CD4-positive, alpha-beta T cell treated with Interferon gamma for 1 hour (primary cell): ENCODE results near the gene HK2.
"Not testable (repeated sequence)": the region's sequence is repeated elsewhere in the genome, so short reads cannot be mapped to it uniquely, and the experiment has no call there.

ENCODE experiments used
- DNase-seq: peaks from one replicate; pipeline ENCODE4 v3.0.0-alpha.2; 2020

HK2 gene

DNA sequence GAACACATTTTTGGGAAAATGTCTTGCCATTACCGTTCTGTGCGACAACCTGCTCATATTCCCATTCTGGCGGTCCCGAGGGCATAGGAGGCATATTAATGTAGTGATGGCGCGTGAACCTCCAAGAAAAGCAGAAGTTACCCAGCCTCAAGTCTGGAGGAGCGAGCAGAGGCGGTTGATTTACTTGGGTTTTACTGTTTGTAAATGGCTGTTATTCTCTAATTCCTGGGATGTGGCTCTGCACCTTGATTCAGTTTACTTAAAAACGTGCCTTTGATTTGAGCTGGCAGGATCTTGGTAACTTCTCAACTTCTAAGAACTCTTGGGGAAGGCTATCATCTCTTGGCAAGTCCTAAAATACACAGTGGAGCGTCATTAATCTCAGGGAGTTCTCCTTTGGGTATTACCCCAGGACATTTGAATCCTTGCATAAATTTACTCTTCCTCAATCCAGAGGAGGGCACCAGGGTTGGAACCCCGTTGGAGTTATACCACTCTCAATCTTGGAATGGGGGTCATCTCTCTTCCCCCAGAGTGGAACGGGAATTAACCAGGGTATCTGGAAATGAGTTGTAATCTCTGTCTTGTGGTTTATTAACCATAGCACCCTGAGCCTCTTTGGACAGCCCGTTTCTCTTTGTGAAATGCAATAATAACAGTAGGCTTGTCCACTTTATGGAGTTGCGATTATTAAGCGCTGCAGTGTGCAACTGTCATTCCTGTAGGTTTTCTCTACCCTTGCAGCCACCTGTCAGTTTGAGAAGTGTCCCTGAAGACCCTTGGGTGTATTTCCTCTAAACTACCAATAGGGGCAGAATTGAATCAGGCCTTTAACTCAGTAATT, 2.1 kb downstream of the HK2 start:
- DNase-seq: no peak

DNA sequence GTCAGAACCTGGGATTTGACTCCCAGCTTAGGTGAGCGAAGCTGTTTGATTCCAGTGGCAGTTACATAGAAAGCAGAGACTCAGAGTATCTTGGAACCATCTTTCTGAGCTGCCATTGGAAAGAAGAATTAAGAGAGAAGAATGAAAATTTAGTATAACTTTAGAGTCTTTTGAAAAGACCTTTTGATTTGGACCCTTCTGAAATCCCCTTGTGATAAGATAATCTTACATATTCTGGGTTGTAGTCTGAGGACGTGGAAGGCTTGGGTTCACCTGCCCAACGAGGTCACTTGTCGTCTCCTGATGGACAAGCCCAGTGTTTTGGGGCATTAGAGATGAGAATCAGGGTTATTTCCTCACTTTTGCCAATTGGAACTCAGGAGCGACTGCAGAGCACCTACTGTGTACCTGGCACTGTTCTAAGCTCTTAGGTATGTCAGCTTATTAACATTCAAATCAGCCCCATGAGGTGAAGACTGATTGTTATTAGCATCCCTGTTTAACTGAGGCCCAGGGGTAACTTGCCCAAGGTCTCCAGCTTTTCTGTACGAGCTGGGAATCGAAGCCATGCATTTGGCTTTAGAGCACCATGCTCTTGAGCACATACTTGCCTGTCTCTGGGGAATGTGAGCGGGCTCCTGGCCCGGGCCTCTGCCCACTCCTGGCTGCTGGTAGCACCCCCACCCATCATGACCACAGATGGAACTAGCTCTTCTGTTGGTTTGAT, 2.9 kb downstream of the HK2 start:
- DNase-seq: no peak

DNA sequence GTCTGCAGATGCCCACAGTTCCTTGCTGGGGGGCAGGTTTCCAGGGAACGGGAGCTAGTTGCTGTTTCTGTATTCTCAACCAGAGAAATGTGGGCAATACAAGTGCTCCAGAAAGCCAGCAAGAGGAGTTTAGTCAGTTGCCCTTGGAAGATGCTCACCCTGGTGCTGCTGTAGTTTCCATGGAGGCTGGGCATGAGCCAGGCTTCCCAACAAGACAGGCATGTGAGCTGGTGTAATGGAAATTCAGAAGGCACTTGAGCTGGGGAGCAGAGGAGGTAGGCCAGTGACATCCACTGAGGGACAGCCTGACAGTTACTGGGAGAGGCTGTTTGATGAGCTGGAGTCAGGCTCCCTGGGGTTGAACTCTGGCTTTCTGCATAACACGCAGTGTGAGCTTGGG, 7.7 kb downstream of the HK2 start:
- no peak for DNase-seq

DNA sequence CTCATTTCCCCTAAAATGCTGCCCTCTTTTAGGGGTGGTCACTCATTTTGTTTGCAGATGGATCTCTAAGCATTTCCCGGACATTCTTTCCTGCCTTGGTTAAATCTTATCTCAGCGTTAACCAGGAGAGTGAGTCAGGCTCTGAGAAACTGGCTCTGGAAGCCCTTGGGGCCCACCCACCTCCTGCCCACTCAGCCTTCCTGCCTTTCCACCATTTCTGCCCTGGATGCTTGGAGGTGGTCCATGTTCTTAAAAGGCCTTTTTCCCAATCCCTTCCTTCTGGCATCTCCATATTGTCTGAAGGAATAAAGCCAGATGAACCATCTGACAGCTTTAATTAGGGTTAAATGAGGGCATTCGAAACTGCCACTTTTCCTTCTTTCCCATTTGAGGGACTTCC, 9.5 kb downstream of the HK2 start:
- no peak for DNase-seq

DNA sequence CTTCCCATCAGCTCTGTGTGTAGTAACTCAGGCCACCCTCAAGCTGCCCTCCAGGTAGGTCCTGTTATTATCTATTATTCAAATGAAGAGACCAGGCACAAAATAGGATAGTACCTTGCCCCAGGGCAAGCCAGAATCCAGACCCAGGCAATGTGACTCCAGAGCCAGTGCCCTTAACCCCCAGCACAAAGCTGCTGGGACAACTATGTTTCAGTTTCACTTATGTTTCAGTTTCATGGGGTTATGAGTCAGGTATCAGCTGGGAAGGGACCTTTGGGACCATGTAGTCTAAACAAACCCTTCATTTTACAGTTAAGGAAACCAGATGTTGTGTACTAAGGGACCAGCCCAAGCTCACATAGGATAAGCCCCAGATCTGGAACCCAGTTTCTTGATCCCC, 10.0 kb downstream of the HK2 start:
- DNase-seq: peak; percentile 24

DNA sequence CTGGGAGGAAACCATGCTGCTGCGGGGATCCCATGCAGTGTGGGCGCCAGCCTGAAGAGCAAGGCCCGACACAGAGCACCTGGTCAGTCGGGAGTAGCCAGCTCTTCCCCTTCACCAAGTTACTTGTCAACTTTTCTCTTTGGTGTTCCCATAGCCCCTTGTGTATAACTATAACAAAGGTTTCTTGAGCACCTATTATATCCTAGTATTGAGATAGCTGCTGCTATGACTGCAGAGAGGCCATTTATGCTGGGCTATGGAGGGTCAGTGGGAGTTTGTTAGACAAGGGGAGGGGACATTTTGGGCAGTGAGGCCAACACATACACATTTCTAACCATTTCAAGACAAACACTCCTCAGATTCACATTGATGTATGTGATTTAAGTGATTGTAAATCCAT, 10.8 kb downstream of the HK2 start:
- DNase-seq: no peak

DNA sequence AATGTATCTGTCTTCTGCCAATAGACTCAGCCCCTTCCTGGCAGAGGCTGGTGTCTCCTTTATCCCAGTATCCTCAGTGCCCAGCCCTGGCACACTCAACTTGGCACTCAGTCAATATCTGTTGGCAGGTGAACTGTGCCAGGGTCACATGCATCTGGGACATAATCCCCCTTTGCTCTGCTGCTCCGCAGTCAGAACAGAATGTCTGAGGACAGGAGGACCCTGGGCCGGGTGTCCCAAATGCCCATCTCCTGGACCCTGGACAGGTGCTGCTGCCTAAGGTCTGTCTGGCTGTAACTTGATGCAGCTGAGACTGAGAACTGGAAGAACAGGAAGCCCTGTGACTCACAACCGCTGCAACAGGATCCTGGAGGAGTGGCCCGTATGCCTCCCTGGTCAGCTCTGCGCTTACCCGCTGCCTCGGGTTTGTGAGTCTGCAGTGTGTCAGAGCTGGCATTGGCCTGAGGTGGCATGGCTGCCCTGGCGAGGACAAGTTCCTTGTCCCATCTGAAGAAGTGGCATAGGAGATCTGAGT, 11.4 kb downstream of the HK2 start:
- DNase-seq: peak; percentile 71

DNA sequence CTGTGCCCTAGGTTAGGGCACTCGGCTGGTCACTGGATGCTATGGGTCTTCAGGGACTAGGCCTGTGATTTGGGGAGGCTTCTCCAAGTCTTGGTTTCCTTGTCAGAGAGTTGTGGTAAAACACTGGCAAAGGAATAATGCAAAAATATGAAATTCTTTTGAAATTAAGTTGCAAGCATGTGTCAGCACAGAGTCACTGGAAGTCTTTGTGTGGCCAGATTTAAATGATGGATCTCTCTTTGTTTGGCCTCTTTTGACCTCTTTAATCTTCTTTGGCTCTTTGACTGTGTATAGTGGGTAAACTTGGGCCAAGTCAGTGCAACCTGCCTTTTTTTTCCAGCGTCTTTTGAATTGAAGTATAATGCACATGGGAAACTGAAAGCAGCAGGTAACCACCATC, 12.1 kb downstream of the HK2 start:
- DNase-seq: no peak

DNA sequence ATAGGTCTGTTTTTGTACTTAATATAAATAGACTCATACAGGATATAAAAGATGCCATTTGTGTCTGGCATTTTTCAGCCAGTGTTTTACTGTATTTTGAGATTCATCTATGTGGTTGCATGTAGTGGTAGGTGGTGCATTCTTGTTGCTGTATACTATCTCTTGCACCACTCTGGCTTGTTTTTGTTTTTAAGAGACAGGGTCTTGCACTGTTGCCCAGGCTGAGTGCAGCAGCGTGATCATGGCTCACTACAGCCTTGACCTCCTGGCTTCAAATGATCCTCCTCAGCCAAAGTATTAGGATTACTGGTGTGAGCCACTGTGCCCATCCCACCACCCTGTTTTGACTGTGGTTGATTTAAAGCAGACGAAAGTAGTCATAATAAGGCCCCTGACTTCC, 12.6 kb downstream of the HK2 start:
- no peak for DNase-seq

DNA sequence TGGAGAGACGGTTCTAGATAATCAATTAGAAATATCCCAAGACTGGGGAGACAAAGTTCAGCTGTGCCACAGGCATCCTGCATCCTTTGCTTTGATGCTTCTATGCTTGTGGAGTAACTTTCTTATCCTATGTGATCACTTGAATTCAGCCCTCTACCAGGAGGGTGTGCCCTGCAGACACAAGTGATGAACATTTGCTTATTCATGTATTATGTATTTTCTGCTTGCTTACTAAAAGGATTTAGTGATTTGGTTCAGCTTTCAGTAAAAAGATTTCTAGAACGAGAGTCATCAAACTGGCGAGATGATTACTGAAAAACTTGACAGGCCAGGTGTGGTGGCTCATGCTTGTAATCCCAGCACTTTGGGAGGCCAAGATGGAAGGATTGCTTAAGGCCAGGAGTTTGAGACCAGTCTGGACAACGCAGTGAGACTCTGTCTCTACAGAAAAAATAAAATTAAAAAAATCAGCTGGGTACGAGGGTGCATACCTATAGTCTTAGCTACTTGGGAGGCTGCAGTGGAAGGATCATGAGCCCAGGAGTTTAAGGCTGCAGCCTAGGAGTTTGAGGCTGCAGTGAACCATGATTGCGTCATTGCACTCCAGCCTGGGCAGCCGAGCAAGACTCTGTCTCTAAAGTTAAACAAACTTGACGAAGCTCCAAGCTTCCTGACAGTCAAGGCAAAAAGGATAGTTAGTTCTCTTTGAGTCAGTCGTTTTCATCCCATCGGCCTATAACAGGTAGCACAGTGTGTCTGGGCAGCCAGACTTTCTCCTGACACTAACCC, 13.3 kb downstream of the HK2 start:
- no peak for DNase-seq

DNA sequence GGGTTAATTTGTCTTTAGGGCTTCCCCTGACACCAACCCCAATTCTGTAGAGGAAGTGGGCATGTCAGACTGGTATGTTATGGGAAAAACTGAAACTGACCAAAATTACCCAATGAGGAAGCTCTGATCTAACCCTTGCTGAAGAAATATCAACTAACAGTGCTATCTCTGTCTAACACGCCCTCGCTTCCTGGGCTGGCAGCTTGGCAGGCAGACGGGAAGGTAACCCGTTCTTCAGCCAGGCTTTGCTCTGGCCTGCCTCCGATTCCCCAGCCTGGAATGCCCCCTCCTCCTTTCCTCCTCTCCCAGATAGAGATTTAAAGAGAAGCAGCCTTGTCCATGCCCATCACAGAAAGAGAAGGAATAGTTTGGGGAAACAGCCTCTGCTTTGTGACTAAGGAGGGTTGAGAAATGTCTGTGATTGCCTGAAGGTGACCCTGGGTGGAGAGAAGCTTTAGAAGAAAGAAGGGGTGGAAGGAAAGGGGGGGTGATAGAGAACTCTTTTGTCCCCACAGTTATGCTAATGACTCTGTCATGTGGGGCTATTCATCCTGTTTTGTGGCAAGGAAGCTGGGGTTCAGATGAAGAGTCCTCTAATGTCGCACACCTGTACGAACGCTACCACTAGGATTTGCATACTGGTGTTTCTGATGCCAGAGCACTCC, 15.4 kb downstream of the HK2 start:
- peak; percentile 44 for DNase-seq

DNA sequence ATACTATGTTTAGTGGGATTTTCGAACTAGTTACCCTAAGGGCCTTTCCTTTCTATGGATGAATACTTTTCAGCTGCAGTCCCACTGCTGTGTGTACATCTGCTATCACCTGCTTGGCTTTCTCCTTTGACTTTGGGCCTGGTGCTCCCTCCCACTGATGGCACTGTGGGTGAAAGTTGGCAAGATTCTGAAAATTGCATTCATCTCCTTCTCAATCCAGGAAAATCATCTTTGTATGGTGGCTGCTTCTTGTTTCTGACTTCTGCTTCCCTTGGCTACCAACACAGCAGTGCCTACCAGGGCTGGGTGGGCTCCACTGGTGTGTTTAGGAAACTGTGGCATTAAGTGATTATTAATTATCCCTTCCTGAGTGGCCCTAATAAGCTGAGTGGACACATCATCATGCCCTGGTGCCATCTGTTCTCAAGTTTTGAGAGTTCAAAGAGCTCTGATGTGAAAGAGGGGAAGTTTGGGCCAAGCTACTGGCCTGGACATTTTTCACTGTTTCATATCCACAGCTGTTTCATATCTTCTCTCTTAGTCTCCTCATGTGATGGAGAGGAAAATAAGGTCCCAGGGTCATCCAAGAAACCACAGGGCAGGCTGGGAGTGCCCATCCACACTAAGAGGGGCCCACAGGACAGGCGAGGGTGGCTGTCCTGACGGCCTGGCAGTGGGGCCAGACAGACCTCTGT, 16.7 kb downstream of the HK2 start:
- no peak for DNase-seq

DNA sequence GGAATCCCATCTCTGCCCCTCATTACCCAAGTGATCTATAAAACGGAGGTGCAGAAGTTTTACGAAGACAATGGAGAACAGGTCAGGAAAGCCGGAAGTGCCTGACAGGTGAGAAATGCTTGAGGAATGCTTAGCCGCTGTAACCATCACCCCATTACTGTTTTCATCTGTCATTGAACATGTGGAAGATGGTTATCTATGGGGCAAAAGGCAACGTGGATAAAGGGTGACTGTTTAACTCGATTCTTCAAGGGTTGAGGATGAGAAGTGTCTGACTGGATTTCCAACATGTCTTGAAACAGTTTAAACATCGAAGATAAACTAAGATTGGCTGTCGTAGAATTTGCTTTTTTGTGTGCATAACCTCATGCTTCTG, 17.3 kb downstream of the HK2 start:
- DNase-seq: no peak

DNA sequence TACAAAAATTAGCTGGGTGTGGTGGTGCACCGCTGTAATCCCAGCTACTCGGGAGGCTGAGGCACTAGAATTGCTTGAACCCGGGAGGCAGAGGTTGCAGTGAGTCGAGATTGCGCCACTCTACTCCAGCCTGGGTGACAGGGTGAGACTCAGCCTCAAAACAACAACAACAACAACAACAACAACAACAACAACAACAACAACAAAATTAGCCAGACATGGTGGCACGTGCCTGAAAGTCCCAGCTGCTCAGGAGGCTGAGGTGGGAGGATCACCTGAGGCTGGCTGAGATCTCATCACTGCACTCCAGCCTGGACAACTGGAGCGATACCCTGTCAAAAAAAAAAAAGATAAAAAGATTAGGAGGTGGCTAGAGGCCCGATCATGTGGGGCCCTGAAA, 19.4 kb downstream of the HK2 start:
- not testable (repeated sequence) for DNase-seq

DNA sequence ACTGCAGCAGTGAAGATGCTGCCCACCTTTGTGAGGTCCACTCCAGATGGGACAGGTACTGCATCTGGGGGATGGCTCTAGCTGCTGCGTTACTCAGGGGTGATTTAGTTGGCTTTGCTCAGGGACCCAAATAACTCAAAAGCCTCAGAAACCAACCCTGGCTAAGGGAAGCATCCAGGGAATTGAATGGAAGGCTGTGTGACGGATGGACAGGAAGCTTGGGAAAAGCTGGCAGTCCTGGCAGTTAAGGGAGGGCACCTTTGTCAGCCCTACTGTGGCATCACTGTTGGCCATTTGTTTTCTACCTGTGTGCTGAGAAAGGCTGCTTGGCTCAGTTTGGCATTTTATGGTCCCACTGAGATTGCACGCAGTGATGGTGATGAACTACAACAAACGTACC, 20.5 kb downstream of the HK2 start:
- no peak for DNase-seq

DNA sequence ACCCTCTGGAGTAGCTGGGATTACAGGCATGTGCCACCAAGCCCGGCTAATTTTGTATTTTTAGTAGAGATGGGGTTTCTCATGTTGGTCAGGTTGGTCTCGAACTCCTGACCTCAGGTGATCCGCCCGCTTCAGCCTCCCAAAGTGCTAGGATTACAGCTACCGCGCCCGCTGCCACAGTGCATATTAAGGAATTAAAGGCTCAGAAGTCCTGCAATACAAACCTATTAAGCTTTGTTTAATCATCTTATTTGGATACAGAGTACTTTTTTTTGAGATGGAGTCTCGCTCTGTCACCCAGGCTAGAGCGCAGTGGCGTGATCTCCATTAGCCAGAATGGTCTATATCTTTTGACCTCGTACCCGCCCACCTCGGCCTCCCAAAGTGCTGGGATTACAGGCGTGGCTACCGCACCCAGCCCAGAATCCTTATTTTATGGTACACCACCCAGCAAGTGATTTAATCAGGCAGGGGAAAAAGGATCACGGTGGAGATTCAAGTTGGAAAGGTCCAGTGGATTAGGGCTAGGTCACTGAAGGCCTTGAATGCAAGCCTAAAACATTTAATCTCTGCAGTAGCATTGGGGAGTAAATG, 21.3 kb downstream of the HK2 start:
- DNase-seq: not testable (repeated sequence)

DNA sequence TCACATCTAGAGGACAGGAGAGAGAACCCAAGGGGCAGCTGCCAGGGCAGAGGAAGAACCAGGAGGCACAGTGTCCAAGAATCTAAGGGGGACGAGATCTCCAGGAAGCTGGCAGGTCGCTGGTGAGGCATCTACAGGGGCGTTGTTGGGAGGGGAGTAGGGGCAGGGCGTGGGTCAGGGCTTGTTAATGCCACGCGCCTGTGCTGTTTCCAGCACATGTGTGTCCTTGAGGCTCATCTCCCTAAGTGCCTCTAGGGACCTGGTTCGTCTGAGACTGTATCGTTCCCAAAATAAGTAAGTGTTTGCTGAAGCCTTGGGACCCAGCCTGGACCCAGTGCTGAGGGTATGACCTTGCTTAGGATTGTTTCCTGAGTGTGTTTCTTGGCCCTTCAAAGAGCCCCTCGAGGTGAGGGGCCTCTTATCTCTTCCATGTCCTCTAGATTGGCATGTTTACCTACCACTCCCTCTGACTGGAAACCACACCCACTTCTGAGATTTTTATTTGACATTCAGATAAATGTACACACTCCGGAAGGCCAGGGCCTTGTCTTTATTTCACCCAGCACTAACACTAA, 22.2 kb downstream of the HK2 start:
- DNase-seq: no peak

DNA sequence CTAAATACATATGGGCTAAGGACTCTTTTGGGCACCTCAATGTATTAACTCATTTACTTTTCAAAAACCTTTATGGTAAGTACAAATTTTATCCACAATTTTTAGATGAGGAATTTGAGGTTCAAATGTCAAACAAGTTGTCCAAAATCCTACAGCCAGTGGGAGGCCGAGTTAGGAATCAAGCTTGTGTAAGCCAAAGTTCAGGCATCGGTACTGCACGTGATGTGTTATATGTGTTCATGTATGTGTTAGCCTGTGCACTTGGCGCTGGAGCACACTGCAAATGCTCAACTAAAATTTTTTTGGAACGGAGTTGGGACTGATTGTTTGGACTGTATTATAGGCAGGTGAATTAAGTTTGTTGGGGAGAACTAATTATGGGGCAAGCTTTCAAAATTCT, 22.7 kb downstream of the HK2 start:
- no peak for DNase-seq

DNA sequence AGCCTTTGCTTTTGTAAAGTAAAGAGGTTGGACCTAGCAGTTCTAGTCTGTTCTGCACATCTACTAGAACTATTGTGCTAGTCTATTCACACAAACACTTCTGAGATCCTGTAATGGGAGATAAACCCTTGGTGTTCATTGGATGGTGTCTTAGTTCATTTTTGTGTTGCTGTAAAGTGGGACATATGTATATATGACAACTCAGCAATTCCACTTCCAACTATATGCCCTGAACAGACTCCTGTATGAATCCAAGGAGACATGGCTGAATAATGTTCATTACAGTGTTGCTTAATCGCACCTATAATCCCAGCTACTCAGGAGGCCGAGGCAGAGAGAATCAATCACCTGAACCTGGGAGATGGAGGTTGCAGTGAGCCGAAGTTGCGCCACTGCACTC, 23.3 kb downstream of the HK2 start:
- DNase-seq: no peak

DNA sequence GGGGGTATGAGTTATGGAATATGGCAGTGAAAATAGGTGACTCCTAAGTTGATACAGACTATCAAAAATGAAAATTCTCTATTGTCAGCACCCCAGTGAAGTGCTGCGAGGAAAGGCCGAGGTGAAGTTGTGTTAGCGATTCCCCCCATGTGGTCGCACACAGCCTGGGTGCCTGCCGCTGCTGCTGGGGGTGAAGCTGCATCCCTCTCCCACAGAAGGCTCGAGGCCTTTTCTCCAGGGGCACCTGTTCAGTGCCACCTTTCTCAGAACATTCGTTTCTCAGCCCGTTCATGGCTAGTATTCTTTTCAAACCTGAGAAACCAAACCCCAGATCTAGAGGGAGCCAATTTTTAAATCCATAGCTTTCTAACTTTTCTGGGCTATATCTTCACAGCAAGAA, 23.8 kb downstream of the HK2 start:
- DNase-seq: no peak

DNA sequence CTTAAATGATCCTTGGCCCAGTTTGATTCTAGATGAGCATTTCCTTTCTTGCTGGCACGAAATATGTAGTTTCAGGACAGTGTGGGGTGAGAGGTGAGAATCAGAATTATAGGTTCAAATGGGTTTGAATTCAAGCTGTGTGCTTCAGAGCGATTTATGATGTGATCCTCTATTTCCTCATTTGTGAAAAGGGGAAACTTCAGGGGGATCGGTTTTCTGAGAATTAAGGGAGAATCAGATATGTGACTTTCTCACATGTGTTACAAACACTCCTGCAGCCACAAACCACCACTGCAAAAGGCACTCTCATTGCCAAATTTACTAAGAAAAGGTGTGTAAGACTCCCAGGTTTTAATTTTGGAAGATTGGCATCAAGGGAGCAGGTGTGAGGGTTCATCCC, 24.4 kb downstream of the HK2 start:
- DNase-seq: no peak

DNA sequence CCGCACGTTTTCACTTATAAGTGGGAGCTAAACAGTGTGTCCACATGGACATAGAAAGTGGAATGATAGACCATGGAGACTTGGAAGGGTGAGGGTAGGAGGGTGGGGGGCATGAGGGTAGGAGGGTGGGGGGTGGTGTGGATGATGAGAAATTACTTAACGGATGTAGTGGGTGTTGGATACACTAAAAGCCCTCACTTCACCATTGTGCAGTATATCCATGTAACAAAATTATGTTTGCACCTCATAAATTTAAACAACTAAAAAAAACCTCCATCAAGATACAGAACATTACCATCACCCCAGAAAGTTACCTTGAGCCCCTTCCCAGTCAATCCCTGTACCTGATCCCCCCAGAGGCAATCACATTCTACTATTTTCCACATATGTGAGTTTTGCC, 26.2 kb downstream of the HK2 start:
- DNase-seq: no peak
